OCI-LY3 (cell line): ENCODE measurements around the gene KRT13.

Source experiments
- EZH2phosphoT487 ChIP-seq: fragments of 200-600 bp; shearing (Covaris generic); IDR thresholded peaks from 2 replicates; pipeline ENCODE4 v1.6.1; 2018; ENCODE audit warnings: antibody characterized with exemption, mixed run types, low read depth
- TF ChIP-seq, protein P1 (sequence below): fragments of 200-600, 300-600 bp; sonication (generic); IDR thresholded peaks from 2 replicates; pipeline ENCODE4 v1.5.1; 2014; ENCODE audit warnings: antibody characterized with exemption, low read length, low read depth

DNA sequence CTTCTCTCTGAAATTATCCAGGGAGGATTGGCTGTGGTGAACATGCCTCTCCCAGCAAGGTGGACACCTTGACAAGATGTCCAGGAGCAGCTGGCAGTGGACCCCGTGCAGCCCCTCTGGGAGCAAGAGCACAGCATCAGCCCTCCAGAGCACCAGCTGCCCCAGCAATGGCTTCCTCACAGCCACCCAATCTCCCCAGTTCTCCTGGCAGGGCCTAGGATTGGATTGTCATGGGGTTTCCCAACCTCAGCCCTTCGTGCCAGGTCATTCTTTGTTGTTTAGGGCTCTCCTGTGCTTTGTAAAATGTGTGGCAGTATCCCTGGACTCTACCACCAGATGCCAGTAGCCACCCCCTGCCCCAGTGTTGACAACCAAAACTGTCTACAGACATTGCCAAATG lies 13.9 kb downstream of the KRT13 start:
- TF ChIP-seq, protein P1, sequence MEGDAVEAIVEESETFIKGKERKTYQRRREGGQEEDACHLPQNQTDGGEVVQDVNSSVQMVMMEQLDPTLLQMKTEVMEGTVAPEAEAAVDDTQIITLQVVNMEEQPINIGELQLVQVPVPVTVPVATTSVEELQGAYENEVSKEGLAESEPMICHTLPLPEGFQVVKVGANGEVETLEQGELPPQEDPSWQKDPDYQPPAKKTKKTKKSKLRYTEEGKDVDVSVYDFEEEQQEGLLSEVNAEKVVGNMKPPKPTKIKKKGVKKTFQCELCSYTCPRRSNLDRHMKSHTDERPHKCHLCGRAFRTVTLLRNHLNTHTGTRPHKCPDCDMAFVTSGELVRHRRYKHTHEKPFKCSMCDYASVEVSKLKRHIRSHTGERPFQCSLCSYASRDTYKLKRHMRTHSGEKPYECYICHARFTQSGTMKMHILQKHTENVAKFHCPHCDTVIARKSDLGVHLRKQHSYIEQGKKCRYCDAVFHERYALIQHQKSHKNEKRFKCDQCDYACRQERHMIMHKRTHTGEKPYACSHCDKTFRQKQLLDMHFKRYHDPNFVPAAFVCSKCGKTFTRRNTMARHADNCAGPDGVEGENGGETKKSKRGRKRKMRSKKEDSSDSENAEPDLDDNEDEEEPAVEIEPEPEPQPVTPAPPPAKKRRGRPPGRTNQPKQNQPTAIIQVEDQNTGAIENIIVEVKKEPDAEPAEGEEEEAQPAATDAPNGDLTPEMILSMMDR: no peak
- TF ChIP-seq EZH2phosphoT487: no peak
